Fibroblast of upper back skin (primary cell): ENCODE data around the gene SNAPC4.
A peak's percentile ranks its signal among the peaks of the same experiment; 100 is the strongest.

Experiments used
- DNase-seq: peaks from one replicate; pipeline ENCODE4 v3.0.0-alpha.2; 2013

Gene SNAPC4

DNA sequence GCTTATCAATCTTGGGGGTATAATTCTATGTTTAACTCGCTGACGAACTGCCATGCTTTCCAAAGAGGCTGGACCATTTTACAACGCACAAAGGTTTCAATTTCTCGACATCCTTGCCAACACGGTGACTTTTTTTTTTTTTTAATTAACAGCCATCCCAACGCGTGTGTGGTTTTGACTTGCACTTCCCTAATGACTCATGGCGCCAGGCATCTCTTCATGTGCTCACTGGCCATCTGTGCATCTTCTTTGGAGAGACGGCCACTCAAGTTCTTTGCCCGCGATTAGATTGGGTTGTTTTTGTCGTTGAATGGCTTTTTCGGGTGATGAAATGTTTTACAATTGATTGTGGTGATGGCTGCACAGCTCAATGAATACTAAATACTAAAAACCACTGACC is 14.0 kb downstream of the SNAPC4 start:
- no peak for DNase-seq

DNA sequence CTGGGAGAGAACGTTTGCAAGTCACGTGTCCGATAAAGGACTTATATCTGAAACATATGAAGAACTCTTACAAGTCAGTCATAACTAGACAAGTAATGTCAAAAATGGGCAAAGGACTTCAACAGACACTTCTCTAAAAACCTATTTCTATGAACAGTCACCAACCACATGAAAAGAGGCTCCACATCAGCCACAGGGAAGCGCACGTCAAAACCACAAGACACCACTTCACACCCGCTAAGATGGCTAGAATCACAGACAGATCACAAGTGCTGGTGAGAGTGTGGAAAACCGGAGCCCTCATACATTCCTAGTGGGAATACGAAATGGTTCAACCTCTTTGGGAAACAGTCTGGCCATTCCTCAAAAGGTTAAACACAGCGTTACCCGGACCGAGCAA is 15.0 kb downstream of the SNAPC4 start:
- no peak for DNase-seq

DNA sequence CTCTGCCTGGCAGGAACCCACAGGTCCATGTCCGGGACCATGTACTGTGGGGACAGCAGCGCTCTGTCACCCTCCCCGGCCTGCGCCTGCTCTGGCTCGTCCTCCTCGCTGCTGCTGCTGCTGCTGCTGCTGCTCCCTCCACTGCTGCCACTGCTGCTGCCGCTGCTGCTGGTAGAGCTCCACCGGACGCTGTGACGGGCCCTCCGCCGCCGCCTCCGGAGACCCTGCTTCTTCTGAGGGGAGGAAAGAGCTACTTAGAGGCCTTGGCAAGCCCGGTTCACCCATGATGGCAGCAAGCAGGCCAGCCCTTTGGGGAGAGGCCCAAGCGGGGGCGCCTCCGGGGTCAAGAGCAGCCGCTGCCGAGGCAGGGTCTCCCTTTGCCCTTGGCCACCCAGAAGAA is 16.5 kb downstream of the SNAPC4 start:
- DNase-seq, result no peak

DNA sequence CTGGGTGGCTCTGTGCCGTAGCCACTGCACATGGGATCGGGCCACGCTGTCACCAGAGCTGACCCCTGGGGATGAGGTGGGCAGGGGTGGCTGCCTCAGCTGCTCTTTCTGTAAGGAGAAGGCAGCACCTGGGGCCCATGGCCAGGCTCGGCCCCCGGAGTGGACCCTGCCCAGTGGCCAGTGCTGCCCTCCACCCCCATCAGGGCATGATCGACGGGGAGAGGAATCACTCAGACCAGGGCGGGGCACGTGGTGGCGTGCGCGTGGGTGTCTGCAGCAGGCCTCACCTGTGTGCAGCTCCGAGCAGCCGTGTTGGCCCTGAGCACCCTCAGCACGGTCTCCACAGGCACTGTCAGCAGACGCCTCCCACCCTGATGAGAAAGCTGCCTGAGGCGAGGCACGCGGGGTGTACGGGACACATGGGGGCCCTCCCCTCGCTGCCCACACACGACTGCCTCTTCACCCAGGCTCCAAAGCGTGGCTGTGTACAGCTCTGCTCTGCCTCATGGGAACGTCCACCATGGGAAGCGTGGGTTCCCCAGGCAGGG is 17.9 kb downstream of the SNAPC4 start:
- no peak for DNase-seq

DNA sequence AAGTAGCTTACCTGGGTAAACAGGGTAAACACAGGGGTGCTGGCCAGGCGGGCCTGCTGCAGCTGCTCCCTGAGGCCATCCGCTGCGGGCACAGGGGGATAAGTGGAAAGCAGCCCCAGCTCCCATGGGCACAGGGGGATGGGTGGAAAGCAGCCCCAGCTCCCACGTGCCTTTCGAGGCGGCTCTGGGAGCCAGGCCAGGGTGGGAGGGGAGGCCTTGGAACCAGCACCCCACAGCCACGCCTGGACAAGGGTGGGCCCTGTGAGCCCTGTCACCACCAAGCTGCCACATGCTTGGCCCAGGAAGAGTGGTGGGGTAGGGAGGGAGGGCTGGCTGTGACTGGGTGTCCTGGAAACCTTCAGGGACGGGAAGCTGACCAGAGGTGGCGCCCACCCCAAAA is 18.7 kb downstream of the SNAPC4 start:
- DNase-seq, result no peak

DNA sequence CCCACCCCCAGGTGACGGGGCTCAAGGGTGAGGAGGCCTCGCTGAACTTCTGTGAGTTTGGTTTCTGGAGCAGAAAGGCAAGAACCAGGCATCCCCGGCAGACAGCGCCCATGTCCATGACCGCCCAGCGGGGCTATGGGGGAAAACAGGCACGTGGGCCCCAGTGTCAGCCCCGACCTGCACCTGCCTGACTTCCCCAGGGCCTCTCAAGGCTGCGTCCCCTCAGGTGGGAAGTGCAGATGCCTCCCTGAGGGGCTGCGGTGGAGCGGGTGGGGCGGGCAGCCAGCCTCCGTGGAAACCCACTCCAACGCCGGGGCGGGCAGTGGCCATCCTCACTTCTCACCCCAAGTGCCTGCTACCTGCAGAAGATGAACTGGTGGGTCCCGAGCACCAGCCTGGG is 19.6 kb downstream of the SNAPC4 start:
- DNase-seq, result no peak

DNA sequence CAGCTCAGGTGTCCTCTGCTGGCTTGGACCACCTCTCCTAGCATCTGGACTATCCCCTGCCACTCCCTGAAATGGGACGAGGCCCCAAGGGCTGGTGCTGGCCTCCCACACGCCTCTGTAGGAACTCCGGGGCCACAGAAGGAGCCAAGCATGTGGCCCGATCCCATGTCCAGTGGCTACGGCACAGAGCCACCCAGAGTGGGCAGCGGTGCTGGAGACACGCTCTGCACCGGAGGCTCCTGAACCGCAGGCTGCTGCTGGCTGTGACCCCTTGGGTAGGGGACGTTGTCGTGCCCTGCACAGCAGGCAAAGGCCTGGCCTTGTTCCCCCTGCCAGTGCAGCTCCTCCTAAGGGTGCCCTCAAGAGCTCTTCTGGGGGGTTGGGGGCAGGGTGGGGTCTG is 20.1 kb downstream of the SNAPC4 start:
- no peak for DNase-seq

DNA sequence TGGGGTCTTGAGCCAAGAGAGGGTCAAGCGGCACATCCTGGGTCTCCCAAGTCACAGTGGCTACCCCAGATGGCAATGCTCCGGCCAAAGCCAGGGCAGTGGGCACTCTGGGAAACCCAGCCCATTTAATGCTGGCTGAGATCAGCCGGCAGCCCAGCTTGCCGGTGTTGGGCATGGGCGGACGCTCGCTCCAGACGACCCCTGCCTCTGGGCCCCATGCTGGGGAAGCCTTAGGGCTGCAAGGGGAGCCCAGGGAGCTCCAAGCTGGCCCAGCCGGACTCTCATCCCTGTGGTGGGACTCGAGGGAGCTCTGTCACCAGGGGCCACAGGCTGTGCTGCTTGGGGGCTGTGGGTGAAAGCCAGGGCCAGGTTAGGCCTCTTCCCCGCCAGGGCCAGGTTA is 20.6 kb downstream of the SNAPC4 start:
- no peak for DNase-seq

DNA sequence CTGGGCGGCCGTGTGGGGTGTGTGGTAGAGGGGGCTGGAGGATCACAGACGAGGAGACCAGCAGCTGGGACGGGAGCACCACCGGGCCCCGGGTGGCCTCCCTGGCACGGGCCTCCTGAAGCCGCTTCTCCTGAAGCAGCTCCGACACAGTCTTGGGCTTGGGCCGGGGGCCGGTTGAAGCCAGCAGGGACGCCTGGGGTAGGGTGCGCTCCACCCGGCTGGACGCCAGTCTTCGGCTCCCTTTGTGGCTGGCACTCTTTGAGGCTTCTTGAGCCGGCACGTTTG is 21.0 kb downstream of the SNAPC4 start:
- no peak for DNase-seq

DNA sequence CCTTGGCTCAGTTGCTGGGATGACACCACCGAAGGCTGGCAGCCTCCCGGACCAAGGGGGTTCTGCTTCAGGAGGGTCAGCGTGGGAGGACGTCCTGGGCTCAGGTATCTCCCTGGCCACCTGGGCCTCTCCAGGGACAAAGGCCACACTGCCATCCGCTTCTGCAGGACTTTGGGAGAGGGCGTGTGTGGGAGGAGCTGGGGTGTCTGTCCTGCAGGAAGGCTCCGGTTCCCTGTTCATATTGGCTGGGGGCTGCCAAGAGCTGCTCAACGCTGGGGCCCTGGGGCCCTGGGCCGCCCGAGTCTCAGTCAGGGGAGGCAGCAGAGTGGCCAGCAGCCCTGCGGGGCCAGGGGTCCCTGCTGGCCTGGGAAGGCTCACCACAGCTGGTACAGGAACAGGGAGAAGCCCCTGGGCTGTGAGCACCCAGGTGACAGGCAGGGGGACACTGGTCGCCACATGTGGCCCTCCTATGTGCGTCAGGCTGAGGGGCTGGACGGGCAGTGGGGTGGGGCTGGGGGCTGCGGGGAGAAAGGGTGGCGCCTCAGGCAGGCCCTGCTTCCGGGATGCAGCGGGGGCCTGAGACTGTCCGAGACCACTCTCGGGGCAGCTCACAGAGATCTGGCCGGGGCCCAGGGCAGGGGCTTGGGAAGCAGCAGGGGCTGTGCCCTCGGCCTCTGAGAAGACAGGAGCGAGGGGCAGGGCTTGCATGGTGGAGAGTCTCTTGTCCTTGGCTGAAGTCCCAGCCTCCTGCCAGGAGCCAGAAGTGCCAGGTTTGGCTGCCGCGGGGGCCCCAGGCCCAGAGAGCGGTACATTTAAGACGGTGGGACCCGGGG is 21.6 kb downstream of the SNAPC4 start:
- no peak for DNase-seq

DNA sequence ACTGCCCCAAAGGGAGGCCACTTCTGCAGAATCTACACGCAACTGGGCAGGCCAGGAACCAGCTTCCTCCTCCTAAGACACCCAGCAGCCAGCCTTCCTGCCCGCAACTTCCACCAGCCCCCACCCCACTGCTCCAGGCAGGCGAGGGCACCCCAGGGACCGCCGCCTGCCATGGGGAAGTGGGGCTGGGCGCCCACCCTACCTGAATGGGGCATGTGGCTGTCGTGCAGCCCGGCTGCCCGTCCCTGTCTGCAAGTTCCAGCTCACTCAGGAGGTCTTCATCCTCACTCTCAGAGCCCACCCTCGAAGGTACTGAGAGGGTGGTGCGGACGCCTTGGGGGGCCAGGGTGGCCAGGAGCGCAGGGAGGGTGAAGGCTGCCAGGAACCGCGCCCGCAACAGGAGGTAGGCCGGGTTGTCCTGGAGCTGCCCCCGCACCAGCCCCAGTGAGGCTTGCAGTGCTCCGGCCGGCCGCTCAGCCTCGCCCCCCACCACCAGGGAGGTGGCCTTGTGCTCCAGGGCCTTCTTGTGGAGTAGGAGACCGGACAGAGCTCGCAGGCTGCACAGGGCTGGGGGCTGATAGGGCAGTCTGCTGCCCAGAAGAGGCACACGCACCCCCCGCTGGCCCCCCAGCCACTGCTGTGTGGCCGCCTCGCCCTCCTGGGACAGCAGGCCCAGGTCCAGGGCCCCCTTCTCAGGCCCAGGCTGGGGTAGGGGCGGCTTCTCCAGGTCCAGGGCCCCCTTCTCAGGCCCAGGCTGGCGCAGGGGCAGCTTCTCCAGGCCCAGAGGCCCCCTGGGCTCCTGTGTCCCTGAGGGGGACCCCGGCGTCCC is 22.4 kb downstream of the SNAPC4 start:
- no peak for DNase-seq

DNA sequence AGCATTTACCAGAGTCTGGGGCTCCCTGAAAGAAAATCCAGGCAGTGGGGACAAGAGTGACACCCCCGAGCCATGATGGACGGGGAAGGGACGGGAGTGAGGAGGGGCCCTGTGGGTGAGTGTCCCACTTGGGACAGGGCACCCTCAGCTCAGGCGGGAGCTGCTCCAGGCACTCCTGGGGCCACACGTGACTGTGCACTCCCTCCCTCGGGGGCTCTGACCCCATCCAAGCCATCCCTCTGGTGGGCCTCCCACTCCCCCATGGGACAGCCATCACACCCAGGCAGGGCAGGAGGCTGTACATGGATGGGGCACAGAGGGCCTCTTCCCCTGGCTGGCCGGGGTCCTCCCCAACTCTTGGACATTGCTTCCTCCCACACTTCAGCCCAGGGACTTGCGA is 23.5 kb downstream of the SNAPC4 start:
- no peak for DNase-seq

DNA sequence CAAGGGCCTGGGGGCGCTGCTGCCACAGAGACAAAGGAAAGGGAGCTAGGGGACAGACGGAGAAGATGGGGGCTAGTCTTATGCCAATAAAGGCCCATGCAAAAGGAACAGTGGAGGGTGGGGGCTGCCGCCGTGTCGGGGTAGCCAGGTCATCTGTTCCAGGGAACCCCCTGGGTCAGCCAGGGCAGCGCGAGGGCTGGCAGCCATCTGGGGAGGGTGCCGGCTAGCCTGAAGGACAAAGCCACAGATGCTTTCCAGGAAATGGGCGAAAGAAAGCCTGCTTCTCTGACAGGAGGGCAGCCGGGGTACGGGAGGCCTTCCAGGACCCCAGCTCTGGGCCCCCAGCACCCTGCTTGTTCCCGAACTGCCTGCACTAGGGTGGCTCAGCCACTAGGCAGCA is 24.9 kb downstream of the SNAPC4 start:
- DNase-seq, result no peak

DNA sequence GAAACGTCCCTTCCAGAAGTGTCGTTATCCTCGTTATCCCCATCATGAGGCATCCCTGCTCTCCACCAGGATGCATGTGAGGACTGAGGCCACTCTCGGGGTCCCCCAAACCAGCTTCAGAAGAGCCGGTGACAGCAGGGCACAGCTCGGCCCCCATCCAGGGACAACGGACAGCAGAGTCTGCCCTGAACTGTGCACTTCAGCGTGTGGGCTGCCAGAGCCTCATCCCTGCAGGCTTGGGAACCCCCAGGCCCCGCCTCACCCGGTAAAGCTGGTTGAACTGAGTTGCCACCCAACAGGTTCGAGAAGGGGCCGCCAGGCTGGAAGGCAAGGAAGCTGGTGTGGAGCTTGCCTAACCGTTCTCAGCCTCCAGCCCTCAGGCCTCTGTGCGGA is 25.8 kb downstream of the SNAPC4 start:
- no peak for DNase-seq

DNA sequence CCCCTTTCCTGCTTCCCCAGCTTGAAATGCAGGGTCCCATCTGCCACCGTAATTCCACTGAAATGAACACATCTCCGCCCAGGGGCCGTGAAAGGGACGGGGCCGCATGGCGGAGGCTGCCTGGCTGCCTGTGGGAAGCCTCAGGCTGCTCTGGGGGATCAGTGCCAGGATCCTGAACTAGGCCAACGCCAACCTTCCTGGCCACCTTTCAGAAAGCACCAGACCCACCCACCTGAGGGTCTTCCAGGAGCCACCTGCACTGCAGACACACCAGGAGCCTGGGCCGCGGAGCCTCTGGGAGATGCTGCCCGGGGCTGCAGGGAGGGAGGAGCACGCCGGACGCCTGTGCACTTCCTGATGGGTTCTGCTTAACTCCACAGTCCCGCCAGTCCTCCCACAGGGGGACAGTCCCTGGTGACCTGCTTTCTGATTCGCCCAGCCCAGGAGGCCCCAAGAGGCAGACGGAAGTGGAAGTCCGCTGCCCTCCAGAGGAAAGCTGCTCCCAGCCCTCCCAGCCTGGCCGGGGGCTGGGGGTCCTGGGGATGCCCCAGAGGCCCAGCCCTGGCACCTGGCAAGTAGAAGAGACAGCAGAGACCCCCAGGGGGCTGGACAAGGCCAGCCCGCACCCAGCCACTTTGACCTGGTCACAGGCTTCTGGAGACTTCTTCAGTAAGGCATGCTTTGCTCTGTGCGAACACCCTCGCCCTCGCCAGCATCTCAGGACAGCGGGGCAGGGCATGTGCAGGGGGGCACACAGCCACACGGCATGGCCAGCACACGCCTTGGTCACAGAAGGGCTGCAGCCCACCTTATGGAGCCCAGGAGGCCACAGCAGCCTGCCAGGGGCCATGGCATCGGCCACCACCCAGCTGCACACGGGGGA is 26.4 kb downstream of the SNAPC4 start, which contains the start of gene CARD9:
CARD9 (minus strand) TSS at position 370 of the 883 bp plus-strand sequence. CDS start 1,591 bp downstream, outside the sequence.
- DNase-seq, result no peak

DNA sequence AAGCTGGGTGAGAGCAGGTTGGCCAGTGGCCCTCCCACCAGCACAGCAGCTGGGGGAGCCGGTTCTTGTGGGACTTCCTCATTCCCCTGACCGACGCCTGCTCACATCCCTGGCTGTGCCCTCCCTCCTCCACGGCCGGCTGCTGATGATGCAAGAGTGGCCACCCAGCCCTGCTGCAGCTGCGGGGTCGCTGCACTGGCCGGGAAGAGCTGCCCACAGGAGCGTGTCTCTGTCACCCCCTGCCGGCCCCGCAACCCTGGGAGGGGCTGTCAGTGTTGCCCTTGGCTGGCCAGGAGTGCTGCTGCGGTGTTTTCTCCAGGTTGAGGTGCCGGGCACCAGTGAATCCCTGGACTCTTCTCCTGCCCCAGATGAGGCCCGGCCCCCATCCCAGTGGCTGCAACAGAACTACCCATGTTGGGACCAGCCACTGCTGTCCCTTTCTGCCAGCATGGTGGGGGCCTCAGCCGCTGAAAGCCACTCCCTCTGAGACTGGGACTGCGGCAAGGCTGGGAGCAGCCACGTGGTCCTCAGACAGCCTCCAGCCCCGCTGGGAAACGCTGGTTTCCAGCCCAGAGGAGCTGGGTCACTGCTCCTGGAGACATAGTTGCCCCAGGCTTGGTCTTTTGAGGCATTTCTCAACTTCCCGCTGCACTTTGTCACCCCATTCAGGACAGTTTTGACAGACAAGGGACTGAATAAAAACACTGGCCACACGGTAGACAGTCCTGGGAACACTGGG is 27.2 kb downstream of the SNAPC4 start:
- DNase-seq, result peak; percentile 75

DNA sequence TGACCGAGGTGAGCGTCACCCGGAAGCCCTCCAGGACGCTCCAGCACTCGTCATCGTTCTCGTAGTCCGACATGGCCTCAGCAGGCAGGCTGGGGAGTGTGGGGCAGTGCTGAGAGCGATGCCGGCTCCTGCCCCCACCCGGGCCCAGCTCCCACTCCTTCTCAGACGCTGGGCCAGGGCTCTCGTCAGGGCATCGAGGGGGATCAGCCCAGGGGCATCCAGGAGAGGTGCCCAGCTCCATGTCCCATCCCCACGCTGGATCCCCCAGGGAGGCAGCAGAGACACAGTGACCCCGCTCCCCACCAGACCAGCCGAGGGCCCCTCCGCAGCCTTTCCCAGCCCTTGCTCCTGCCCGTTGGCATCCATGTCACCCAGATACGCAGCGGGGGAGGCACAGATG is 28.0 kb downstream of the SNAPC4 start:
- DNase-seq, result no peak

DNA sequence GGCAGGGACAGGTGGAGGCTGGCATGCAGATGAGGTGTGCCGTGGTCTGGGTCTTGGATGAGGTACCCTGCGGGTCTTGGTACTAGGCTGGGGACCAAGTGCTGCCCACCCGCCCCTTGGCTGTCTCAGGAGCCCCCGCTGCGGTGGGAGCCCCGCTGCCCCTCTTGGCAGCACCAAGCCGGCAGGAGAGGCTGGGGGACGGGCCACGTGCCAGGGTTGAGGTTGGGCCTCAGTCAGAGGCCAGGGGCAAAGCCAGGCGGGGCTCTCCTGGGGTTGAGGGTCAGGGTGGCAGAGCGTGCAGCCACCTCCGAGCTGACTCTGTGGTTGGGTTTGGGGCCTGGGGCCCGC is 28.5 kb downstream of the SNAPC4 start:
- DNase-seq, result no peak

DNA sequence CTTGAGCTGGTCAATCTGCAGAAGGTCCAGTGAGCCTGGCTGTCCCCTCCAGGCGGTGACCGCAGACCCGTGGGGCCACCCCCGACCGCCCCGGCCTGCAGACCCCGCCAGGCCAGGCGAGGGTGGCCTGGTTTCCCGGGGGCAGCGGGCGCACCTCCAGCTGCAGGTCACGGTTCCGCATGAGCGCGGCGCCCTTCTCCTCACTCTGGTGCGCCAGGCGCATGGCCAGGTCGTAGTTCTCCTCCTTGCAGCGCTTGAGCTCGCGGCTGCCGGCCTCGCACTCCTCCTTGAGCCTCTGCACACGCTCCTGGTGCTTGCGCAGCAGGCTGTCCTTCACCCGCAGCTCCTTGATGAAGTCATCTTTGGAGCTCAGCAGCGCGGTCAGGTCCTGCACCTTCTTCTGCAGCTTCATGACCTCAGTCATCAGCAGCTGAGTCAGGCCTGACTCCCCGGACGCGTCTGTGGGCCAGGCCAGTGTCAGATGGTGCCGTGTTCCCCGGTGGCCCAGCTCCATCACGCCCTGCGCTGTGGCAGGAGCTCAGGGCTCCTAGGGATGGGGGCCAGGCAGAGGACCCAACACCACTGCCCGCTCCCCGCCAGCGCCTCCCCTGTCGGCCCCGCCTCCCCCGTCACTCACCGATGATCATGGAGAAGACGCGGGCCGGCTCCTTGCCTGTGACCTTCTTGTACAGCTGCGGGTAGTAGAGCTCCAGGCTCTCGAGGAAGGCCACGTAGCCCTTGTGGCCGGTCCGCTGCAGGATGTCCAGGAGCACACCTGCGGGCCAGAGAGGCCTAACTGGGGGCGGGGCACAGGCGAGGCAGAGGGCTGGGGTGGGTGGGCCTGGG is 29.1 kb downstream of the SNAPC4 start:
- DNase-seq, result no peak

DNA sequence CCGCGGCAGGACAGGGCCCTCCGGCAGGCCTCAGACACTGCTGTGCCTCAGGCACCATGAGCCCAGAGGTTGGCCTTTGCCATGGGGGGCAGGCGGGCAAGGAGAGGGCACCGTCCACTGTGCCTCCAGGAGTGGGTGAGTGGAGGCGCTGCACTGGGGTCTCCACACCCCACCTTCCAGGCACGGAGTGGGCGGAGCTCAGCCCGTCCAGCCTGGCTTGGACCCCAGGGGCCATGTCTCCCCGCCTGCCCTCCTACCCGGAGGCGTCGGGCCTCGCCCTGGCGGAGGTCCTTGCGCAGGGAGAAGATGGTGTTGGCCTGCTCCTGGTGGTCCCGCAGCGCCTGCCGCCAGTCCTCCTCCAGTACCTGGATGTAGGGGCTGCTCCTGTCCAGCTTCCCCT is 29.9 kb downstream of the SNAPC4 start:
- DNase-seq, result no peak

DNA sequence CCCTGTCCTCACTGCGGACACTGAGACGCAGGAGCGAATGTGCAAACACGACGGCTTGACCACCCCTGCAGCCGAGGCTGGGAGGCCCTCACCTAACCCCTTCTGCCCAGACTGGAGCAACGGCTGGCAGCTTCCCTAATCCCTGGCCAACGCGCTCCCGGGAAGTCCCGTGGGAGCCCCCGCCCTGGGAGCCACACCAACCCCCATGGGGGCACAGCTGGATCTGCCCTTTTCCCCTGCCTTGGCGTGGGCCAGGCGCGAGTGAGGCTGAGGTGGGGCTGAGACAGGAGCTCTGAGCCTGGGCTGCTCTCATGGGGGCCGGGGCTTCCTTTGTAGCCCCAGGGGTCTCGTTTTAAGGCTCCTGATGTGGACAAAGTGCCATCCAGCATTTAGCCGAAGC is 31.8 kb downstream of the SNAPC4 start:
- no peak for DNase-seq
